H1 (cell line): ENCODE results near the gene PCBP1. TPM values are rescaled to one million over a fixed set of nuclear protein-coding genes. Genes with fewer than 3 reads are reported as not detected.

ENCODE experiments used
- CTCF ChIA-PET: fragments of 300-600 bp; sonication (Branson Sonifier 250); formaldehyde crosslinking; loops from one replicate; lab custom pipeline; 2021; ENCODE audit not compliant: partially characterized antibody; lab: Charles Lee
- POLR2A ChIA-PET: fragments of 300-600 bp; sonication (Branson Sonifier 250); formaldehyde crosslinking; loops from one replicate; lab custom pipeline; 2021; ENCODE audit warnings: inconsistent platforms; ENCODE audit not compliant: partially characterized antibody; lab: Charles Lee
- DNase-seq, 2 experiments: peaks; one replicate each; pipeline versions ENCODE4 v3.0.0 to v3.0.0-alpha.2; 2010 to 2022; ENCODE audit warnings: low spot score in 2 of 2, low read depth in 1 of 2, mixed read lengths in 1 of 2
- FAIRE-seq: peaks from 2 replicates; lab custom pipeline; 2011; peaks lifted over from hg19 to GRCh38; lab: Jason Lieb, UNC
- H2AFZ ChIP-seq: 2 replicates; pipeline ENCODE4 v1.8.1; 2012; ENCODE audit warnings: low read length, inconsistent platforms
- H2AK5ac ChIP-seq: 2 replicates; pipeline ENCODE4 v1.6.1; 2013; ENCODE audit warnings: low read depth, low read length
- H2BK120ac ChIP-seq: replicated peaks from 2 replicates; pipeline ENCODE3; 2013; ENCODE audit warnings: low read depth, low read length, inconsistent platforms
- H2BK12ac ChIP-seq: 2 replicates; pipeline ENCODE4 v1.6.1; 2013; ENCODE audit warnings: low read depth, low read length
- H2BK15ac ChIP-seq: 2 replicates; pipeline ENCODE4 v1.6.1; 2013; ENCODE audit warnings: low read length
- H2BK20ac ChIP-seq: 2 replicates; pipeline ENCODE4 v1.6.1; 2013; ENCODE audit warnings: low read length
- H2BK5ac ChIP-seq: 2 replicates; pipeline ENCODE4 v1.6.1; 2013; ENCODE audit warnings: low read depth, low read length
- H3K14ac ChIP-seq: 2 replicates; pipeline ENCODE4 v1.6.1; 2013; ENCODE audit warnings: inconsistent platforms; ENCODE audit not compliant: insufficient read length
- H3K18ac ChIP-seq: 2 replicates; pipeline ENCODE4 v1.6.1; 2013; ENCODE audit warnings: low read length; ENCODE audit errors: extremely low read depth
- H3K23ac ChIP-seq: 2 replicates; pipeline ENCODE4 v1.6.1; 2013; ENCODE audit warnings: inconsistent platforms; ENCODE audit not compliant: insufficient read length
- H3K23me2 ChIP-seq: 2 replicates; pipeline ENCODE4 v1.6.1; 2013; ENCODE audit warnings: low read depth, low read length
- H3K27ac ChIP-seq: 2 replicates; pipeline ENCODE4 v1.6.1; 2011; ENCODE audit warnings: low read depth, low read length, inconsistent platforms
- H3K27me3 ChIP-seq, 4 experiments: replicated peaks in 1 of 4; 1 replicate in 1 of 4; 2 replicates in 3 of 4; pipeline versions ENCODE4 v1.6.1 to v1.8.1; 2011 to 2013; ENCODE audit warnings: low read length in 3 of 4, mild to moderate bottlenecking in 3 of 4, inconsistent platforms in 2 of 4, mixed read lengths in 2 of 4, moderate library complexity in 1 of 4; ENCODE audit not compliant: control insufficient read depth in 3 of 4, insufficient read depth in 3 of 4; ENCODE audit errors: extremely low read depth in 1 of 4
- H3K36me3 ChIP-seq, 4 experiments: 2 replicates each; pipeline versions ENCODE4 v1.6.1 to v1.8.1; 2011 to 2013; ENCODE audit warnings: mild to moderate bottlenecking in 4 of 4, low read length in 3 of 4, moderate library complexity in 2 of 4, control low read depth in 1 of 4, inconsistent platforms in 1 of 4; ENCODE audit not compliant: insufficient read depth in 4 of 4, control insufficient read depth in 2 of 4
- H3K4ac ChIP-seq: replicated peaks from 2 replicates; pipeline ENCODE3; 2013; ENCODE audit warnings: low read length, low read depth, mixed read lengths, inconsistent platforms; ENCODE audit not compliant: insufficient read length
- H3K4me1 ChIP-seq, 4 experiments: replicated peaks in 1 of 4; 1 replicate in 1 of 4; 2 replicates in 3 of 4; pipeline versions ENCODE4 v1.6.1 to v1.8.1; 2011 to 2013; ENCODE audit warnings: low read length in 3 of 4, inconsistent platforms in 2 of 4, mixed read lengths in 1 of 4; ENCODE audit not compliant: insufficient read depth in 4 of 4, control insufficient read depth in 3 of 4
- H3K4me2 ChIP-seq, 2 experiments: 2 replicates each; pipeline versions ENCODE4 v1.6.1 to v1.8.1; 2011 to 2013; ENCODE audit warnings: low read depth in 2 of 2, low read length in 2 of 2, control low read depth in 1 of 2, inconsistent platforms in 1 of 2, mild to moderate bottlenecking in 1 of 2; ENCODE audit not compliant: insufficient read depth in 1 of 2
- H3K4me3 ChIP-seq, 4 experiments: fragments of 200-600, 300-600 bp in 1 of 4; sonication (generic), shearing (Covaris generic), sonication (Bioruptor Twin) in 1 of 4; 2 replicates each; pipeline versions ENCODE4 v1.5.1 to v1.8.1; 2011 to 2016; ENCODE audit warnings: low read length in 4 of 4, low read depth in 3 of 4, control low read depth in 2 of 4, inconsistent platforms in 2 of 4, mild to moderate bottlenecking in 2 of 4, mixed read lengths in 1 of 4, moderate library complexity in 1 of 4; ENCODE audit not compliant: insufficient read depth in 2 of 4; ENCODE audit errors: extremely low read depth in 1 of 4
- H3K56ac ChIP-seq: replicated peaks from 2 replicates; pipeline ENCODE3; 2013; ENCODE audit warnings: low read depth, mild to moderate bottlenecking, mixed read lengths, low read length, inconsistent platforms; ENCODE audit not compliant: insufficient read length
- H3K79me1 ChIP-seq: 2 replicates; pipeline ENCODE4 v1.6.1; 2013; ENCODE audit warnings: low read depth, low read length, control low read depth
- H3K79me2 ChIP-seq, 2 experiments: 2 replicates each; pipeline versions ENCODE4 v1.6.1 to v1.8.1; 2012 to 2013; ENCODE audit warnings: low read length in 2 of 2, mild to moderate bottlenecking in 2 of 2, inconsistent platforms in 1 of 2; ENCODE audit not compliant: insufficient read depth in 2 of 2, control insufficient read depth in 1 of 2
- H3K9ac ChIP-seq, 4 experiments: replicated peaks in 1 of 4; 1 replicate in 1 of 4; 2 replicates in 3 of 4; pipeline versions ENCODE4 v1.6.1 to v1.8.1; 2011 to 2013; ENCODE audit warnings: low read depth in 3 of 4, low read length in 3 of 4, control low read depth in 2 of 4, mild to moderate bottlenecking in 2 of 4, moderate library complexity in 2 of 4, inconsistent platforms in 1 of 4; ENCODE audit errors: extremely low read depth in 1 of 4
- H3K9me3 ChIP-seq, 2 experiments: 2 replicates each; pipeline versions ENCODE4 v1.6.1 to v1.8.1; 2012 to 2013; ENCODE audit warnings: mild to moderate bottlenecking in 2 of 2, moderate library complexity in 2 of 2, control low read depth in 1 of 2, inconsistent platforms in 1 of 2, low read depth in 1 of 2, low read length in 1 of 2, mixed read lengths in 1 of 2; ENCODE audit not compliant: insufficient read depth in 2 of 2
- H4K20me1 ChIP-seq, 2 experiments: replicated peaks in 1 of 2; 2 replicates each; pipeline versions ENCODE3 to v1.8.1; 2011 to 2013; ENCODE audit warnings: inconsistent platforms in 2 of 2, low read length in 2 of 2, mild to moderate bottlenecking in 1 of 2; ENCODE audit not compliant: insufficient read depth in 2 of 2, control insufficient read depth in 1 of 2
- H4K5ac ChIP-seq: 2 replicates; pipeline ENCODE4 v1.6.1; 2013; ENCODE audit warnings: low read length, low read depth, mixed read lengths, inconsistent platforms; ENCODE audit not compliant: insufficient read length
- H4K8ac ChIP-seq: 2 replicates; pipeline ENCODE4 v1.8.0; 2013; ENCODE audit warnings: mild to moderate bottlenecking, moderate library complexity, low read length, inconsistent platforms; ENCODE audit not compliant: insufficient read depth; ENCODE audit errors: extremely low read depth
- H4K91ac ChIP-seq: replicated peaks from 2 replicates; pipeline ENCODE3; 2013; ENCODE audit warnings: low read length, mixed read lengths, inconsistent platforms; ENCODE audit not compliant: insufficient read length
- FOSL1 ChIP-seq: IDR thresholded peaks from 2 replicates; pipeline ENCODE4 v1.6.1; 2011; ENCODE audit warnings: mild to moderate bottlenecking, low read depth, low read length, moderate library complexity; ENCODE audit not compliant: insufficient read depth
- KDM1A ChIP-seq: fragments of 200-600, 300-600 bp; sonication (generic); IDR thresholded peaks from 2 replicates; pipeline ENCODE4 v1.7.1; 2016; ENCODE audit warnings: mild to moderate bottlenecking, low read length, borderline replicate concordance
- RAD21 ChIP-seq, 2 experiments: IDR thresholded peaks in 1 of 2; conservative IDR thresholded peaks in 1 of 2; 2 replicates each; pipeline ENCODE4 v1.6.1; 2011; ENCODE audit warnings: low read depth in 2 of 2, low read length in 2 of 2, improper control_type of control experiment in 1 of 2, inconsistent platforms in 1 of 2, mild to moderate bottlenecking in 1 of 2, moderate library complexity in 1 of 2
- RFX5 ChIP-seq: IDR thresholded peaks from 2 replicates; pipeline ENCODE4 v1.6.1; 2011; ENCODE audit warnings: low read depth, low read length, improper control_type of control experiment, borderline replicate concordance
- TAF1 ChIP-seq: IDR thresholded peaks from 2 replicates; pipeline ENCODE4 v1.6.1; 2011; ENCODE audit warnings: mild to moderate bottlenecking, low read depth, low read length
- TEAD4 ChIP-seq: IDR thresholded peaks from 2 replicates; pipeline ENCODE4 v1.6.1; 2012; ENCODE audit warnings: low read depth, low read length, inconsistent platforms, mixed read lengths
- ZNF274 ChIP-seq: IDR thresholded peaks from 2 replicates; pipeline ENCODE4 v1.7.0; 2012; ENCODE audit warnings: low read length, borderline replicate concordance; ENCODE audit errors: extremely low read depth
- WGBS, 2 experiments: shearing (Covaris generic) in 1 of 2; methylation state at CpG; one replicate each; pipeline versions ENCODE4 v1.1.6 to v1.1.7; 2013 to 2015; ENCODE audit warnings: low lambda C conversion rate in 2 of 2, mixed read lengths in 2 of 2, inconsistent platforms in 1 of 2, low coverage in 1 of 2, missing lambda C conversion rate in 1 of 2; ENCODE audit not compliant: insufficient replicate concordance in 2 of 2, insufficient coverage in 1 of 2, insufficient read length in 1 of 2; ENCODE audit errors: extremely low coverage in 1 of 2, missing lambda C conversion rate in 1 of 2; 5-methylcytosine and 5-hydroxymethylcytosine counted together
- polyA plus RNA-seq, 7 experiments: library from polyadenylated mRNA; depleted of rRNA in 3 of 7; stranded (reverse) in 5 of 7; unstranded in 2 of 7; fragments of >200 nt in 5 of 7; fragments of 200-250 nt in 2 of 7; gene quantifications; 1 replicate in 5 of 7; 2 replicates in 1 of 7; 4 replicates in 1 of 7; pipeline versions ENCODE4 v1.2.1 to v1.2.3, GENCODE V29; 2011 to 2013; ENCODE audit warnings: missing spikeins in 2 of 7, mixed read lengths in 2 of 7
- total RNA-seq: library from RNA; stranded (reverse); fragmentation: NEBNext Ultra II Directional; extraction: Animal tissue kit (Norgen Biotek cat#: 25700); gene quantifications from 2 replicates; pipeline ENCODE4 v1.2.1, GENCODE V29; 2021

PCBP1 gene
- total and polyA plus RNA-seq, 2 of the 8 experiments (the other 6 are each of a cell fraction or from before 2014, with no cell fraction given): 279 to 493 TPM

GRCh38 chr2:70046534-70046933 lies 40.7 kb upstream of the PCBP1 start:
- Histone ChIP-seq H2BK20ac (no peak overlapping the region), H3K56ac (no peak overlapping the region), H3K9me3 (no peaks in the 10 kb centered on the region), H4K5ac (no peak overlapping the region), H4K20me1 (no peaks in the 10 kb centered on the region), H3K4me2 (no peak overlapping the region), H3K79me2 (no peaks in the 10 kb centered on the region), H4K8ac (no peak overlapping the region), H3K23ac (no peak overlapping the region), H3K4ac (no peak overlapping the region), H2BK12ac (no peak overlapping the region), H4K91ac (no peak overlapping the region), H2BK5ac (no peak overlapping the region), H3K23me2 (no peaks in the 10 kb centered on the region), H2AFZ (no peak overlapping the region), H3K36me3 (peaks cover 3 to 18% (median 10%) of the 10 kb centered on the region in 4 experiments; a peak in 6 of 8 replicates), H3K14ac (no peak overlapping the region), H3K9ac (no peak overlapping the region), H3K27ac (0 out of 2 replicates have a peak overlapping the region, but pooled peaks have one; percentile 4), H3K27me3 (no peaks in the 10 kb centered on the region), H2AK5ac (no peak overlapping the region), H2BK15ac (no peak overlapping the region), H2BK120ac (no peak overlapping the region), H3K18ac (no peak overlapping the region), H3K4me1 (no peaks in the 10 kb centered on the region), H3K79me1 (no peaks in the 10 kb centered on the region), H3K4me3 (no peak overlapping the region)
- DNase-seq (no peak), FAIRE-seq (no peak)
- ChIA-PET POLR2A (interaction anchor here (1.1 to 2.2 kb wide), 4 partner anchors 9 to 39 kb away, joined by 4 to 8 read pairs (median 4); no protein-coding TSS in a partner anchor), CTCF (interaction anchor here (1.0 to 1.8 kb wide), 3 partner anchors 9 to 25 kb away, joined by 4 to 6 read pairs (median 6); no protein-coding TSS in a partner anchor)
- TF ChIP-seq KDM1A (no peak), FOSL1 (no peak), ZNF274 (no peak), RAD21 (IDR thresholded peaks at IDR 0.05 in 1 of 2, conservative IDR thresholded peaks at IDR 0.05 in 1 of 2; ENCODE audit: low read depth in 2 of 2, low read length in 2 of 2) (no peak), TEAD4 (no peak), RFX5 (no peak), TAF1 (no peak)
- WGBS, 2 experiments: 86% methylated on average over 2 of the region's 2 CpGs; no CpG with 5 or more reads in 1 of the 2 experiments
